A549 treated with RU486 at 1 μM for 4 hours (cell line): ENCODE results near the gene LILRA2. TPM values are rescaled to one million over a fixed set of nuclear protein-coding genes. Genes with fewer than 3 reads are reported as not detected.

ENCODE experiments used
- total RNA-seq: library from RNA; stranded (reverse); fragments of 200-300 nt; extraction: Qiagen RNA extraction; gene quantifications from 5 replicates; pipeline ENCODE4 v1.2.3, GENCODE V29; 2022; ENCODE audit warnings: low read depth

The LILRA2 gene
- total RNA-seq: not detected in 5 replicates

GRCh38 chr19:54573330-54573872 is at the start of gene LILRA2:
Gene LILRA2, plus strand, starts transcription at chr19:54573790. Its CDS starts 89 bp downstream, at chr19:54573879.

GRCh38 chr19:54593445-54593844 is 19.9 kb downstream of the LILRA2 start, which contains the start of gene LILRA1:
Gene LILRA1, plus strand, starts transcription at chr19:54593632. Its CDS starts 613 bp downstream, at chr19:54594245.

GRCh38 chr19:54630262-54630661 is 56.7 kb downstream of the LILRA2 start, which contains the start of gene LILRB1:
Gene LILRB1, plus strand, starts transcription at chr19:54630484. Its CDS starts 590 bp downstream, at chr19:54631074.

Other genes with a start within 250 kb of the LILRA2 start
- gene LILRA4, start 234.6 kb upstream of the LILRA2 start, total RNA-seq: not detected in 5 replicates
- gene LAIR1, start 208.9 kb upstream of the LILRA2 start, total RNA-seq: not detected in 5 replicates
- 0.28 to 0.31 TPM in 2 of 5 replicates, not detected in the others for gene TTYH1, start 158.3 kb upstream of the LILRA2 start, total RNA-seq
- 62.1 to 135 TPM (median 115 TPM) in 5 replicates for gene LENG8, start 124.6 kb upstream of the LILRA2 start, total RNA-seq
- 4.4 to 8.1 TPM (median 7.3 TPM) in 5 replicates for gene LENG9, start 110.0 kb upstream of the LILRA2 start, total RNA-seq
- gene CDC42EP5, start 100.5 kb upstream of the LILRA2 start, total RNA-seq: 0.51 TPM in 1 of 5 replicates, not detected in the others
- gene LAIR2, start 71.0 kb upstream of the LILRA2 start, total RNA-seq: not detected in 5 replicates
- gene LILRA1, start 19.8 kb downstream of the LILRA2 start, total RNA-seq: not detected in 5 replicates
- gene LILRB1, start 56.7 kb downstream of the LILRA2 start, total RNA-seq: 0.03 TPM in 1 of 5 replicates, not detected in the others
- gene LILRB4, start 89.2 kb downstream of the LILRA2 start, total RNA-seq: not detected in 5 replicates
- not detected in 5 replicates for gene KIR3DL3, start 150.7 kb downstream of the LILRA2 start, total RNA-seq
- not detected in 5 replicates for gene KIR2DL3, start 164.7 kb downstream of the LILRA2 start, total RNA-seq
- not detected in 5 replicates for gene KIR2DL1, start 196.0 kb downstream of the LILRA2 start, total RNA-seq
- gene KIR2DL4, start 229.8 kb downstream of the LILRA2 start, total RNA-seq: not detected in 5 replicates
- not detected in 5 replicates for gene KIR3DL1, start 242.7 kb downstream of the LILRA2 start, total RNA-seq